GM23338 (cell line): ENCODE results near the gene HCRT. TPM values are rescaled to one million over a fixed set of nuclear protein-coding genes. Genes with fewer than 3 reads are reported as not detected.

ENCODE experiments used
- ATAC-seq: fragments of 200-7000 bp; cut with Tn5 transposase; 3 replicates; pipeline ENCODE4 v1.9.1; 2020
- DNase-seq: peaks from one replicate; pipeline ENCODE4 v3.0.0-alpha.2; 2015; ENCODE audit warnings: low spot score
- H2AFZ ChIP-seq: fragments of 200-600 bp; sonication (generic); 2 replicates; pipeline ENCODE4 v1.8.0; 2016; ENCODE audit warnings: antibody characterized with exemption, mild to moderate bottlenecking, moderate library complexity
- H3F3A ChIP-seq: fragments of 200-600 bp; sonication (generic); replicated peaks from 2 replicates; pipeline ENCODE4 v1.8.0; 2017; ENCODE audit warnings: antibody characterized with exemption, mixed run types, low read depth
- H3K27ac ChIP-seq: fragments of 200-600 bp; sonication (generic); 2 replicates; pipeline ENCODE4 v1.6.1; 2016; ENCODE audit warnings: low read depth
- H3K27me3 ChIP-seq: fragments of 200-600 bp; sonication (generic); 2 replicates; pipeline ENCODE4 v1.8.0; 2016; ENCODE audit warnings: mild to moderate bottlenecking, mixed run types, moderate library complexity; ENCODE audit not compliant: insufficient read depth
- H3K36me3 ChIP-seq: fragments of 200-600 bp; sonication (generic); 2 replicates; pipeline ENCODE4 v1.8.0; 2016; ENCODE audit warnings: mild to moderate bottlenecking; ENCODE audit not compliant: insufficient read depth
- H3K4me1 ChIP-seq: fragments of 200-600 bp; sonication (generic); 2 replicates; pipeline ENCODE4 v1.8.0; 2016; ENCODE audit warnings: mild to moderate bottlenecking, moderate library complexity; ENCODE audit not compliant: insufficient read depth
- H3K4me2 ChIP-seq: fragments of 200-600 bp; sonication (generic); 2 replicates; pipeline ENCODE4 v1.7.1; 2017; ENCODE audit warnings: mixed run types
- H3K4me3 ChIP-seq: fragments of 200-600 bp; sonication (generic); 2 replicates; pipeline ENCODE4 v1.6.1; 2016; ENCODE audit warnings: mixed run types
- H3K79me2 ChIP-seq: fragments of 200-600 bp; sonication (generic); replicated peaks from 2 replicates; pipeline ENCODE4 v1.8.0; 2017; ENCODE audit warnings: mild to moderate bottlenecking; ENCODE audit not compliant: insufficient read depth
- H3K9me2 ChIP-seq: fragments of 200-600 bp; sonication (generic); 2 replicates; pipeline ENCODE4 v1.8.0; 2017; ENCODE audit not compliant: insufficient read depth
- H4K20me1 ChIP-seq: fragments of 200-600 bp; sonication (generic); replicated peaks from 2 replicates; pipeline ENCODE4 v1.8.0; 2017; ENCODE audit warnings: mild to moderate bottlenecking; ENCODE audit not compliant: insufficient read depth
- H3K27ac Mint-ChIP-seq: 2 replicates; pipeline ENCODE4 v1.8.0; 2020; ENCODE audit warnings: inconsistent platforms, mild to moderate bottlenecking, moderate library complexity, mixed read lengths
- H3K27me3 Mint-ChIP-seq: 3 replicates; pipeline ENCODE4 v1.8.0; 2022; ENCODE audit warnings: low read depth, mild to moderate bottlenecking, moderate library complexity, mixed read lengths, inconsistent platforms; ENCODE audit not compliant: insufficient read depth, poor library complexity
- H3K36me3 Mint-ChIP-seq: 3 replicates; pipeline ENCODE4 v1.8.0; 2021; ENCODE audit warnings: low read depth, mild to moderate bottlenecking, inconsistent platforms, moderate library complexity, mixed read lengths
- H3K4me1 Mint-ChIP-seq: 3 replicates; pipeline ENCODE4 v1.8.0; 2020; ENCODE audit warnings: mild to moderate bottlenecking, inconsistent platforms, mixed read lengths
- H3K4me3 Mint-ChIP-seq: 3 replicates; pipeline ENCODE4 v1.8.0; 2021; ENCODE audit warnings: moderate library complexity, mild to moderate bottlenecking, inconsistent platforms, mixed read lengths
- H3K9me3 Mint-ChIP-seq: 3 replicates; pipeline ENCODE4 v1.8.0; 2020; ENCODE audit warnings: moderate library complexity, mild to moderate bottlenecking, inconsistent platforms, mixed read lengths
- CREB1 ChIP-seq: fragments of 250-450 bp; sonication (Bioruptor Pico); IDR thresholded peaks from 2 replicates; pipeline ENCODE4 v1.5.0; 2020; ENCODE audit warnings: low read depth, mild to moderate bottlenecking, moderate library complexity
- CTCF ChIP-seq, 2 experiments: fragments of 200-600 bp in 1 of 2; sonication (generic) in 1 of 2; conservative IDR thresholded peaks; 2 replicates each; pipeline versions ENCODE4 v1.5.1 to v1.6.1; 2016 to 2017; ENCODE audit warnings: antibody characterized with exemption in 2 of 2, low read depth in 2 of 2, mild to moderate bottlenecking in 2 of 2, moderate library complexity in 1 of 2
- ETS1 ChIP-seq: IDR thresholded peaks from 2 replicates; pipeline ENCODE4 v1.6.1; 2016; ENCODE audit warnings: antibody characterized with exemption
- EZH2 ChIP-seq: fragments of 200-600 bp; sonication (generic); IDR thresholded peaks from one replicate; pipeline ENCODE4 v1.8.0; 2017; ENCODE audit warnings: antibody characterized with exemption, mild to moderate bottlenecking, low read depth; ENCODE audit not compliant: unreplicated experiment
- EZH2phosphoT487 ChIP-seq: fragments of 200-600 bp; sonication (generic); IDR thresholded peaks from one replicate; pipeline ENCODE4 v1.8.1; 2018; ENCODE audit warnings: antibody characterized with exemption; ENCODE audit not compliant: unreplicated experiment
- JUNB ChIP-seq: IDR thresholded peaks from one replicate; pipeline ENCODE4 v1.6.1; 2016; ENCODE audit warnings: antibody characterized with exemption; ENCODE audit not compliant: unreplicated experiment
- NANOG ChIP-seq: IDR thresholded peaks from 2 replicates; pipeline ENCODE4 v1.6.1; 2016; ENCODE audit warnings: antibody characterized with exemption, borderline replicate concordance
- POLR2AphosphoS5 ChIP-seq: IDR thresholded peaks from 2 replicates; pipeline ENCODE4 v1.6.1; 2016; ENCODE audit warnings: antibody characterized with exemption, low read depth
- REST ChIP-seq: IDR thresholded peaks from one replicate; pipeline ENCODE4 v1.6.1; 2018; ENCODE audit warnings: antibody characterized with exemption; ENCODE audit not compliant: unreplicated experiment
- STAT1 ChIP-seq: IDR thresholded peaks from one replicate; pipeline ENCODE4 v1.6.1; 2016; ENCODE audit warnings: antibody characterized with exemption; ENCODE audit not compliant: unreplicated experiment
- ZNF114 ChIP-seq: fragments of 250-450 bp; sonication (Bioruptor Pico); IDR thresholded peaks from 2 replicates; pipeline ENCODE4 v1.5.0; 2020; ENCODE audit warnings: mild to moderate bottlenecking, moderate library complexity
- ZNF331 ChIP-seq: fragments of 250-450 bp; sonication (Bioruptor Pico); IDR thresholded peaks from 2 replicates; pipeline ENCODE4 v1.5.0; 2020; ENCODE audit warnings: low read depth, mild to moderate bottlenecking, moderate library complexity
- ZNF462 ChIP-seq: fragments of 250-450 bp; sonication (Bioruptor Pico); IDR thresholded peaks from 2 replicates; pipeline ENCODE4 v1.5.0; 2020; ENCODE audit warnings: mild to moderate bottlenecking, moderate library complexity
- polyA plus RNA-seq: library from polyadenylated mRNA; unstranded; fragments of >200 nt; fragmentation: Nextera tagmentation; extraction: Ambion mirVana; gene quantifications from 2 replicates; pipeline ENCODE4 v1.2.1, GENCODE V29; 2016
- total RNA-seq: library from RNA; depleted of rRNA; stranded (reverse); fragments of >200 nt; shearing (Covaris generic); gene quantifications from 2 replicates; pipeline ENCODE4 v1.2.3, GENCODE V29; 2014

The HCRT gene
- total and polyA plus RNA-seq, 2 experiments from 2014 or later: not detected

- no peak for TF ChIP-seq STAT1
- TF ChIP-seq NANOG: no peak
- no peak for TF ChIP-seq CTCF (conservative IDR thresholded peaks at IDR 0.05; ENCODE audit: low read depth in 2 of 2)
- no peak for TF ChIP-seq ZNF462 (CRISPR knock-in tag)
- no peak for TF ChIP-seq JUNB
- no peak for TF ChIP-seq EZH2phosphoT487
- TF ChIP-seq ZNF331 (CRISPR knock-in tag): no peak
- no peak for TF ChIP-seq CREB1 (CRISPR knock-in tag)
- TF ChIP-seq POLR2AphosphoS5: no peak
- no peak for TF ChIP-seq ETS1
- TF ChIP-seq EZH2: no peak
- no peak for TF ChIP-seq ZNF114 (CRISPR knock-in tag)
- TF ChIP-seq REST: no peak
- DNase-seq: no peak
- Mint-ChIP-seq H3K27me3 (peaks cover 11% of the 10 kb centered on the region), H3K9me3 (no peaks in the 10 kb centered on the region), H3K4me1 (peaks cover 33% of the 10 kb centered on the region), H3K4me3 (no peak overlapping the region; the same call in 2 of the 3 replicates), H3K27ac (peak overlapping the region; percentile 87; the same call in 1 of the 2 replicates), H3K36me3 (peaks cover 6% of the 10 kb centered on the region; the same call in 2 of the 3 replicates)
- Histone ChIP-seq H3K4me1 (peaks cover 10% of the 10 kb centered on the region), H3K27me3 (no peaks in the 10 kb centered on the region), H3K36me3 (no peaks in the 10 kb centered on the region; the same call in 1 of the 2 replicates), H2AFZ (no peak overlapping the region), H4K20me1 (peaks cover 16% of the 10 kb centered on the region), H3K79me2 (peaks cover 81% of the 10 kb centered on the region), H3K4me3 (no peak overlapping the region), H3F3A (0 out of 2 replicates have a peak, but pooled peaks cover 4% of the 10 kb centered on the region), H3K9me2 (no peaks in the 10 kb centered on the region), H3K27ac (peak overlapping the region; percentile 84), H3K4me2 (no peak overlapping the region)
- ATAC-seq: no peak
Observed at GRCh38 chr17:42135151-42135550, 50.1 kb downstream of the HCRT start.
